HepG2 (cell line): Measurements from ENCODE around the gene NFE2L2. TPM values are rescaled to one million over a fixed set of nuclear protein-coding genes. Genes with fewer than 3 reads are reported as not detected.

Experiments used
- CBX1 ChIP-seq: IDR thresholded peaks from one replicate; pipeline ENCODE4 v1.6.1; 2016; ENCODE audit warnings: antibody characterized with exemption, low read depth
- DR1 ChIP-seq: sonication (generic); formaldehyde crosslinking; IDR thresholded peaks from 2 replicates; pipeline ENCODE4 v1.8.0; 2021; ENCODE audit warnings: mild to moderate bottlenecking, missing genetic modification reagents, inconsistent platforms
- ELF1 ChIP-seq: sonication (generic); formaldehyde crosslinking; IDR thresholded peaks from 2 replicates; pipeline ENCODE4 v1.4.0; 2020; ENCODE audit warnings: missing genetic modification reagents
- HNRNPLL ChIP-seq: fragments of 200-400 bp; formaldehyde crosslinking; IDR thresholded peaks from 2 replicates; pipeline ENCODE4 v1.6.1; 2017; ENCODE audit warnings: mild to moderate bottlenecking, low read depth, low read length; ENCODE audit not compliant: poor library complexity, severe bottlenecking
- KLF15 ChIP-seq: sonication (generic); formaldehyde crosslinking; IDR thresholded peaks from 2 replicates; pipeline ENCODE4 v1.8.1; 2023; ENCODE audit warnings: borderline replicate concordance, mild to moderate bottlenecking, inconsistent platforms, missing genetic modification reagents, mixed read lengths
- KLF6 ChIP-seq: IDR thresholded peaks from 2 replicates; pipeline ENCODE4 v1.8.0; 2016; ENCODE audit warnings: missing biosample characterization, missing genetic modification reagents
- MTF1 ChIP-seq: sonication (generic); formaldehyde crosslinking; IDR thresholded peaks from 2 replicates; pipeline ENCODE4 v1.5.0; 2020; ENCODE audit warnings: missing genetic modification reagents
- NKX3-1 ChIP-seq: sonication (generic); formaldehyde crosslinking; IDR thresholded peaks from 2 replicates; pipeline ENCODE4 v1.5.0; 2020; ENCODE audit warnings: missing genetic modification reagents
- ONECUT2 ChIP-seq: sonication (generic); formaldehyde crosslinking; IDR thresholded peaks from 2 replicates; pipeline ENCODE4 v1.4.0; 2020; ENCODE audit warnings: missing genetic modification reagents
- SNAI1 ChIP-seq: sonication (generic); formaldehyde crosslinking; IDR thresholded peaks from 2 replicates; pipeline ENCODE4 v1.5.0; 2020; ENCODE audit warnings: mild to moderate bottlenecking, missing genetic modification reagents, borderline replicate concordance
- TOPORS ChIP-seq: sonication (generic); formaldehyde crosslinking; IDR thresholded peaks from 2 replicates; pipeline ENCODE4 v1.8.0; 2023; ENCODE audit warnings: mild to moderate bottlenecking, missing genetic modification reagents
- ZBTB1 ChIP-seq: sonication (generic); formaldehyde crosslinking; IDR thresholded peaks from 2 replicates; pipeline ENCODE4 v1.4.0; 2020; ENCODE audit warnings: missing genetic modification reagents, borderline replicate concordance
- ZBTB7B ChIP-seq: sonication (generic); formaldehyde crosslinking; IDR thresholded peaks from 2 replicates; pipeline ENCODE4 v1.4.0; 2020; ENCODE audit warnings: missing genetic modification reagents
- ZNF225 ChIP-seq: sonication (generic); formaldehyde crosslinking; IDR thresholded peaks from 2 replicates; pipeline ENCODE4 v1.4.0; 2020; ENCODE audit warnings: mild to moderate bottlenecking, missing genetic modification reagents
- ZNF296 ChIP-seq: sonication (generic); formaldehyde crosslinking; conservative IDR thresholded peaks from 2 replicates; pipeline ENCODE4 v1.5.0; 2020; ENCODE audit warnings: mild to moderate bottlenecking, missing genetic modification reagents
- ZNF3 ChIP-seq: IDR thresholded peaks from 2 replicates; pipeline ENCODE4 v1.7.0; 2017; ENCODE audit warnings: inconsistent platforms
- ZNF33B ChIP-seq: sonication (generic); formaldehyde crosslinking; IDR thresholded peaks from 2 replicates; pipeline ENCODE4 v1.5.1; 2020; ENCODE audit warnings: mild to moderate bottlenecking, missing genetic modification reagents
- ZNF441 ChIP-seq: sonication (generic); formaldehyde crosslinking; IDR thresholded peaks from 2 replicates; pipeline ENCODE4 v1.7.0; 2021; ENCODE audit warnings: missing genetic modification reagents, borderline replicate concordance
- polyA plus RNA-seq, 8 experiments: library from polyadenylated mRNA; depleted of rRNA in 3 of 8; stranded (reverse) in 7 of 8; unstranded in 1 of 8; fragments of >200 nt; fragmentation: Illumina TruSeq in 4 of 8; extraction: Trizol in 4 of 8; gene quantifications; 2 replicates each; pipeline versions ENCODE4 v1.2.1 to v1.2.3, GENCODE V29; 2011 to 2016; ENCODE audit warnings: low read depth in 4 of 8, missing spikeins in 1 of 8, mixed read lengths in 1 of 8; ENCODE audit not compliant: insufficient read depth in 1 of 8
- total RNA-seq, 5 experiments: library from RNA; depleted of rRNA; stranded (reverse); fragments of >200 nt; fragmentation: Illumina TruSeq; extraction: Trizol; gene quantifications; 2 replicates each; pipeline ENCODE4 v1.2.3, GENCODE V29; 2016; ENCODE audit warnings: low read depth in 1 of 5
- TF ChIP-seq, protein P1 (sequence below): IDR thresholded peaks from 2 replicates; pipeline ENCODE4 v1.4.0; 2020; ENCODE audit warnings: mild to moderate bottlenecking, missing genetic modification reagents
- TF ChIP-seq, protein P2 (sequence below): sonication (generic); formaldehyde crosslinking; conservative IDR thresholded peaks from 2 replicates; pipeline ENCODE4 v1.4.0; 2020; ENCODE audit warnings: missing genetic modification reagents
- TF ChIP-seq, protein P3 (sequence below): sonication (generic); formaldehyde crosslinking; IDR thresholded peaks from 2 replicates; pipeline ENCODE4 v1.9.0; 2021; ENCODE audit warnings: missing genetic modification reagents, mild to moderate bottlenecking, borderline replicate concordance
- TF ChIP-seq, protein P4 (sequence below): sonication (generic); formaldehyde crosslinking; IDR thresholded peaks from 2 replicates; pipeline ENCODE4 v1.8.0; 2022; ENCODE audit warnings: mild to moderate bottlenecking, missing genetic modification reagents

NFE2L2 gene
- total and polyA plus RNA-seq, 2 of the 13 experiments (the other 11 are each of a cell fraction or from before 2014, with no cell fraction given) = 84.6 to 215 TPM

DNA sequence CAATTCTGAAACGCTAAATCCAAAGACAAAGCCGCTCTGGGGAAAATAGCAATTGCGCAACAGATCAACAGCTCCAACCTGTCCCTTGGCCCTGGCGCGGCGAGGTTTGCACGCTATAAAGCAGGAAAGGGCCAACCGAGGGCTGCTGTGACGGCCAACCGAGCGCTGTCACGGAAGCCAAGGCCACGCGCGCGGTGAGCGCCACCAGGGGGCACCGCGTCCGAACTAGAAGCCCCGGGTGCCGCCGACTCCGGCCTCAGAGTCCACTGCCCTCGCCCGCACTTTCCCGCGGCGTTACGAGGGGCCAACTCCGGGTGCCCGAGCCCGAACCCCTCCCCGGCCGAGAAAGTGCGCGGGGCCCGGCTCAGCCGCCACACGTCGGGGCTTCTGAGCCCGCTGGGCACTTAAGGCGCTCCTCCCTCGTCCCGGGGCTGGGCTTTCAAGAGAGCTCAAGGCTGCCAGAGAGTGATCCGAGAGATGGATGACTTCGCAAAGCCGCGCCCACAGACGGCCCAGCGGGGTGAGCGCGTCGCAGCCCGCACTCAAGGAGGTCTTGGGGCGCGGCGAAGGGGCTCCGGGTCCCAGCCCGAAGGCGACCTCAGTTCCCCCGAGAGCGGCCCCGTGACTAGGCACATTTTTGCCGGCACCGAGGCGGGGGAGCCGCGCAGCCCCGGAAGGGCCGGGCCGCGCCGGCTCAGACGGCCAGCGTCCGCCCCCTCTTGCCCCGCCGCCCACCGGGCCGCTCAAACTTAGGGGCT is 897 bp downstream of the NFE2L2 start (continued):
- TF ChIP-seq KLF6 (CRISPR knock-in tag) (peak; percentile 97), ONECUT2 (CRISPR knock-in tag) (no peak), ZBTB1 (CRISPR knock-in tag) (no peak; the same call in 1 of the 2 replicates), ZNF33B (CRISPR knock-in tag) (peak; percentile 91), ELF1 (CRISPR knock-in tag) (peak; percentile 86), ZNF441 (peak; percentile 95), DR1 (CRISPR knock-in tag) (peak; percentile 75), HNRNPLL (peak; percentile 74), SNAI1 (CRISPR knock-in tag) (peak; percentile 82; the same call in 1 of the 2 replicates), ZNF3 (CRISPR knock-in tag) (no peak; the same call in 1 of the 2 replicates), NKX3-1 (peak; percentile 96), ZBTB7B (CRISPR knock-in tag) (peak; percentile 96), TOPORS (CRISPR knock-in tag) (peak; percentile 89), ZNF225 (CRISPR knock-in tag) (peak; percentile 80), CBX1 (peak; percentile 94), MTF1 (CRISPR knock-in tag) (0 out of 2 replicates have a peak, but pooled peaks have one; percentile 81), KLF15 (CRISPR knock-in tag) (no peak; the same call in 1 of the 2 replicates), ZNF296 (CRISPR knock-in tag) (peak; percentile 90; the same call in 1 of the 2 replicates)
- TF ChIP-seq, protein P1, sequence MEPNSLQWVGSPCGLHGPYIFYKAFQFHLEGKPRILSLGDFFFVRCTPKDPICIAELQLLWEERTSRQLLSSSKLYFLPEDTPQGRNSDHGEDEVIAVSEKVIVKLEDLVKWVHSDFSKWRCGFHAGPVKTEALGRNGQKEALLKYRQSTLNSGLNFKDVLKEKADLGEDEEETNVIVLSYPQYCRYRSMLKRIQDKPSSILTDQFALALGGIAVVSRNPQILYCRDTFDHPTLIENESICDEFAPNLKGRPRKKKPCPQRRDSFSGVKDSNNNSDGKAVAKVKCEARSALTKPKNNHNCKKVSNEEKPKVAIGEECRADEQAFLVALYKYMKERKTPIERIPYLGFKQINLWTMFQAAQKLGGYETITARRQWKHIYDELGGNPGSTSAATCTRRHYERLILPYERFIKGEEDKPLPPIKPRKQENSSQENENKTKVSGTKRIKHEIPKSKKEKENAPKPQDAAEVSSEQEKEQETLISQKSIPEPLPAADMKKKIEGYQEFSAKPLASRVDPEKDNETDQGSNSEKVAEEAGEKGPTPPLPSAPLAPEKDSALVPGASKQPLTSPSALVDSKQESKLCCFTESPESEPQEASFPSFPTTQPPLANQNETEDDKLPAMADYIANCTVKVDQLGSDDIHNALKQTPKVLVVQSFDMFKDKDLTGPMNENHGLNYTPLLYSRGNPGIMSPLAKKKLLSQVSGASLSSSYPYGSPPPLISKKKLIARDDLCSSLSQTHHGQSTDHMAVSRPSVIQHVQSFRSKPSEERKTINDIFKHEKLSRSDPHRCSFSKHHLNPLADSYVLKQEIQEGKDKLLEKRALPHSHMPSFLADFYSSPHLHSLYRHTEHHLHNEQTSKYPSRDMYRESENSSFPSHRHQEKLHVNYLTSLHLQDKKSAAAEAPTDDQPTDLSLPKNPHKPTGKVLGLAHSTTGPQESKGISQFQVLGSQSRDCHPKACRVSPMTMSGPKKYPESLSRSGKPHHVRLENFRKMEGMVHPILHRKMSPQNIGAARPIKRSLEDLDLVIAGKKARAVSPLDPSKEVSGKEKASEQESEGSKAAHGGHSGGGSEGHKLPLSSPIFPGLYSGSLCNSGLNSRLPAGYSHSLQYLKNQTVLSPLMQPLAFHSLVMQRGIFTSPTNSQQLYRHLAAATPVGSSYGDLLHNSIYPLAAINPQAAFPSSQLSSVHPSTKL (CRISPR knock-in tag) = peak; percentile 95
- TF ChIP-seq, protein P2, sequence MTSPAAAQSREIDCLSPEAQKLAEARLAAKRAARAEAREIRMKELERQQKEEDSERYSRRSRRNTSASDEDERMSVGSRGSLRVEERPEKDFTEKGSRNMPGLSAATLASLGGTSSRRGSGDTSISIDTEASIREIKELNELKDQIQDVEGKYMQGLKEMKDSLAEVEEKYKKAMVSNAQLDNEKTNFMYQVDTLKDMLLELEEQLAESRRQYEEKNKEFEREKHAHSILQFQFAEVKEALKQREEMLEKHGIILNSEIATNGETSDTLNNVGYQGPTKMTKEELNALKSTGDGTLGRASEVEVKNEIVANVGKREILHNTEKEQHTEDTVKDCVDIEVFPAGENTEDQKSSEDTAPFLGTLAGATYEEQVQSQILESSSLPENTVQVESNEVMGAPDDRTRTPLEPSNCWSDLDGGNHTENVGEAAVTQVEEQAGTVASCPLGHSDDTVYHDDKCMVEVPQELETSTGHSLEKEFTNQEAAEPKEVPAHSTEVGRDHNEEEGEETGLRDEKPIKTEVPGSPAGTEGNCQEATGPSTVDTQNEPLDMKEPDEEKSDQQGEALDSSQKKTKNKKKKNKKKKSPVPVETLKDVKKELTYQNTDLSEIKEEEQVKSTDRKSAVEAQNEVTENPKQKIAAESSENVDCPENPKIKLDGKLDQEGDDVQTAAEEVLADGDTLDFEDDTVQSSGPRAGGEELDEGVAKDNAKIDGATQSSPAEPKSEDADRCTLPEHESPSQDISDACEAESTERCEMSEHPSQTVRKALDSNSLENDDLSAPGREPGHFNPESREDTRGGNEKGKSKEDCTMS (CRISPR knock-in tag) = no peak
- TF ChIP-seq, protein P3, sequence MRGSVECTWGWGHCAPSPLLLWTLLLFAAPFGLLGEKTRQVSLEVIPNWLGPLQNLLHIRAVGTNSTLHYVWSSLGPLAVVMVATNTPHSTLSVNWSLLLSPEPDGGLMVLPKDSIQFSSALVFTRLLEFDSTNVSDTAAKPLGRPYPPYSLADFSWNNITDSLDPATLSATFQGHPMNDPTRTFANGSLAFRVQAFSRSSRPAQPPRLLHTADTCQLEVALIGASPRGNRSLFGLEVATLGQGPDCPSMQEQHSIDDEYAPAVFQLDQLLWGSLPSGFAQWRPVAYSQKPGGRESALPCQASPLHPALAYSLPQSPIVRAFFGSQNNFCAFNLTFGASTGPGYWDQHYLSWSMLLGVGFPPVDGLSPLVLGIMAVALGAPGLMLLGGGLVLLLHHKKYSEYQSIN (CRISPR knock-in tag) = peak; percentile 79; the same call in 1 of the 2 replicates
- TF ChIP-seq, protein P4, sequence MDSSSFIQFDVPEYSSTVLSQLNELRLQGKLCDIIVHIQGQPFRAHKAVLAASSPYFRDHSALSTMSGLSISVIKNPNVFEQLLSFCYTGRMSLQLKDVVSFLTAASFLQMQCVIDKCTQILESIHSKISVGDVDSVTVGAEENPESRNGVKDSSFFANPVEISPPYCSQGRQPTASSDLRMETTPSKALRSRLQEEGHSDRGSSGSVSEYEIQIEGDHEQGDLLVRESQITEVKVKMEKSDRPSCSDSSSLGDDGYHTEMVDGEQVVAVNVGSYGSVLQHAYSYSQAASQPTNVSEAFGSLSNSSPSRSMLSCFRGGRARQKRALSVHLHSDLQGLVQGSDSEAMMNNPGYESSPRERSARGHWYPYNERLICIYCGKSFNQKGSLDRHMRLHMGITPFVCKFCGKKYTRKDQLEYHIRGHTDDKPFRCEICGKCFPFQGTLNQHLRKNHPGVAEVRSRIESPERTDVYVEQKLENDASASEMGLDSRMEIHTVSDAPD (CRISPR knock-in tag) = peak; percentile 85
